H1 (cell line): Measurements from ENCODE around the gene TUBGCP3. TPM values are rescaled to one million over a fixed set of nuclear protein-coding genes. Genes with fewer than 3 reads are reported as not detected.

Source experiments
- polyA plus RNA-seq, 7 experiments: library from polyadenylated mRNA; depleted of rRNA in 3 of 7; stranded (reverse) in 5 of 7; unstranded in 2 of 7; fragments of >200 nt in 5 of 7; fragments of 200-250 nt in 2 of 7; gene quantifications; 1 replicate in 5 of 7; 2 replicates in 1 of 7; 4 replicates in 1 of 7; pipeline versions ENCODE4 v1.2.1 to v1.2.3, GENCODE V29; 2011 to 2013; ENCODE audit warnings: missing spikeins in 2 of 7, mixed read lengths in 2 of 7
- total RNA-seq: library from RNA; stranded (reverse); fragmentation: NEBNext Ultra II Directional; extraction: Animal tissue kit (Norgen Biotek cat#: 25700); gene quantifications from 2 replicates; pipeline ENCODE4 v1.2.1, GENCODE V29; 2021
- TF ChIP-seq, protein P1 (sequence below), 3 experiments: IDR thresholded peaks; 1 replicate in 2 of 3; 2 replicates in 1 of 3; pipeline versions ENCODE4 v1.5.1 to v1.6.1; 2011; ENCODE audit warnings: low read length in 3 of 3, mild to moderate bottlenecking in 3 of 3, inconsistent platforms in 2 of 3, low read depth in 1 of 3, moderate library complexity in 1 of 3; ENCODE audit not compliant: insufficient read depth in 1 of 3; ENCODE audit errors: control extremely low read depth in 1 of 3

The TUBGCP3 gene
- total and polyA plus RNA-seq, 2 of the 8 experiments (the other 6 are each of a cell fraction or from before 2014, with no cell fraction given), result 27.0 to 31.7 TPM

DNA sequence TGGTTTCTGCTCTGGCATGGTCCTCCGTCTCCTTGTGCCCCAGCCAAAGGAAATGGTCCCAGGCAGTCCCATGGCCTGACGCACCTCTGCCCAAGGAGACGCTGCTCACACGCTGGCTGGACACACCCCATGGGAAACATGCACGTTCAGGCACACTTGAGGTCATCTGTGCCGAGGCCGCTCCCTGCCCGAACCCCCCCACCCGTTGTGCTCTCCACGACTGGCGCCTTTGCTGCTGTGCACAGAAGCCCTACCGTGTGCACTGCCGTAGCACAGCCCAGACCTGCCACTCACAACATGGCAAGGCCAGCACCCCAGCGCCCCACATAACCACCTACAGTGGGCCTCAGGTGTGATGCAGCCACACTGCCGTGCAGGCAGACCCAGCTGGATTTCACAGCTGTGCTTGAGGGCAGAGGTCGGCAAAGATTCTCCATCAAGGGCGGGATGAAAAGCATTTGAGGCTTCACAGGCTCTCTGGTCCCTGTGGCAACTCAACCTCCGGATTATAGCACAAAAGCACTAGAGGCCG, 146.1 kb downstream of the TUBGCP3 start (continued):
- TF ChIP-seq, protein P1, sequence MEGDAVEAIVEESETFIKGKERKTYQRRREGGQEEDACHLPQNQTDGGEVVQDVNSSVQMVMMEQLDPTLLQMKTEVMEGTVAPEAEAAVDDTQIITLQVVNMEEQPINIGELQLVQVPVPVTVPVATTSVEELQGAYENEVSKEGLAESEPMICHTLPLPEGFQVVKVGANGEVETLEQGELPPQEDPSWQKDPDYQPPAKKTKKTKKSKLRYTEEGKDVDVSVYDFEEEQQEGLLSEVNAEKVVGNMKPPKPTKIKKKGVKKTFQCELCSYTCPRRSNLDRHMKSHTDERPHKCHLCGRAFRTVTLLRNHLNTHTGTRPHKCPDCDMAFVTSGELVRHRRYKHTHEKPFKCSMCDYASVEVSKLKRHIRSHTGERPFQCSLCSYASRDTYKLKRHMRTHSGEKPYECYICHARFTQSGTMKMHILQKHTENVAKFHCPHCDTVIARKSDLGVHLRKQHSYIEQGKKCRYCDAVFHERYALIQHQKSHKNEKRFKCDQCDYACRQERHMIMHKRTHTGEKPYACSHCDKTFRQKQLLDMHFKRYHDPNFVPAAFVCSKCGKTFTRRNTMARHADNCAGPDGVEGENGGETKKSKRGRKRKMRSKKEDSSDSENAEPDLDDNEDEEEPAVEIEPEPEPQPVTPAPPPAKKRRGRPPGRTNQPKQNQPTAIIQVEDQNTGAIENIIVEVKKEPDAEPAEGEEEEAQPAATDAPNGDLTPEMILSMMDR (IDR thresholded peaks at IDR 0.05; ENCODE audit: control extremely low read depth in 1 of 3, insufficient read depth in 1 of 3, low read depth in 1 of 3, low read length in 3 of 3), result no peak
